ENCODE measurements around the gene PELI3. TPM values are rescaled to one million over a fixed set of nuclear protein-coding genes. Genes with fewer than 3 reads are reported as not detected.

The PELI3 gene
- total RNA-seq, 1 experiment from 2014 or later = 21.1 TPM

GRCh38 chr11:66470015-66470414 is 3.3 kb downstream of the PELI3 start:
- DNase-seq = no peak
- Histone ChIP-seq H3K27me3 (replicated peaks; ENCODE audit: control insufficient read depth, insufficient read depth, low read length) (no peaks in the 10 kb centered on the region; the same call in 1 of the 2 replicates), H3K36me3 (ENCODE audit: control insufficient read depth, insufficient read depth, low read length) (no peaks in the 10 kb centered on the region), H3K4me1 (peaks cover 19% of the 10 kb centered on the region), H3K4me3 (ENCODE audit: low read depth, low read length) (no peak overlapping the region), H3K9me3 (no peaks in the 10 kb centered on the region)
- no peak overlapping the region for H3K4me3 Mint-ChIP-seq (ENCODE audit: unreplicated experiment)
- H3K4me1 Mint-ChIP-seq (ENCODE audit: low read depth, unreplicated experiment) = peaks cover 17% of the 10 kb centered on the region
- ChIA-PET CTCF (interaction anchor here (3.9 kb wide), 1 partner anchor 9 kb away, joined by 44 read pairs; the partner anchor contains the start of gene DPP3), POLR2A (interaction anchor here (1.2 kb wide), 1 partner anchor 9 kb away, joined by 14 read pairs; the partner anchor contains the start of gene DPP3)
- TF ChIP-seq CTCF (IDR thresholded peaks at IDR 0.05; ENCODE audit: insufficient read depth in 1 of 2, low read depth in 1 of 2, low read length in 1 of 2, severe bottlenecking in 1 of 2, unreplicated experiment in 1 of 2) = no peak
- intact Hi-C loops (cut with micrococcal nuclease; ENCODE audit: unreplicated experiment) = no loop called here
- H3K27ac Mint-ChIP-seq (ENCODE audit: unreplicated experiment) = no peak overlapping the region
- H3K36me3 Mint-ChIP-seq (ENCODE audit: insufficient read depth, unreplicated experiment) = peaks cover 20% of the 10 kb centered on the region
- no peaks in the 10 kb centered on the region for H3K9me3 Mint-ChIP-seq (ENCODE audit: unreplicated experiment)
- no TSS peak for BruUV-seq (replicated peaks)
- no peaks in the 10 kb centered on the region for H3K27me3 Mint-ChIP-seq (ENCODE audit: insufficient read depth, unreplicated experiment)

- no peaks in the 10 kb centered on the region for H3K9me3 ChIP-seq
- DNase-seq = no peak
- Mint-ChIP-seq H3K36me3 (ENCODE audit: insufficient read depth, unreplicated experiment) (peaks cover 22% of the 10 kb centered on the region), H3K27ac (ENCODE audit: unreplicated experiment) (no peak overlapping the region), H3K27me3 (ENCODE audit: insufficient read depth, unreplicated experiment) (no peaks in the 10 kb centered on the region), H3K4me1 (ENCODE audit: low read depth, unreplicated experiment) (peaks cover 7% of the 10 kb centered on the region), H3K4me3 (ENCODE audit: unreplicated experiment) (no peak overlapping the region), H3K9me3 (ENCODE audit: unreplicated experiment) (no peaks in the 10 kb centered on the region)
- ChIA-PET CTCF (interaction anchor here (1.8 kb wide), 1 partner anchor 9 kb away, joined by 5 read pairs; the partner anchor contains the start of gene DPP3), POLR2A (no interaction called here)
- H3K4me1 ChIP-seq = peaks cover 12% of the 10 kb centered on the region
- no TSS peak for BruUV-seq (replicated peaks)
- no peak overlapping the region for H3K4me3 ChIP-seq (ENCODE audit: low read depth, low read length)
- TF ChIP-seq CTCF (IDR thresholded peaks at IDR 0.05; ENCODE audit: insufficient read depth in 1 of 2, low read depth in 1 of 2, low read length in 1 of 2, severe bottlenecking in 1 of 2, unreplicated experiment in 1 of 2) = no peak
- H3K36me3 ChIP-seq (ENCODE audit: control insufficient read depth, insufficient read depth, low read length) = no peaks in the 10 kb centered on the region
- intact Hi-C loops (cut with micrococcal nuclease; ENCODE audit: unreplicated experiment) = no loop called here
- H3K27me3 ChIP-seq (replicated peaks; ENCODE audit: control insufficient read depth, insufficient read depth, low read length) = no peaks in the 10 kb centered on the region; the same call in 1 of the 2 replicates
Measured at GRCh38 chr11:66471142-66471541, 4.4 kb downstream of the PELI3 start.

- H3K4me3 Mint-ChIP-seq (ENCODE audit: unreplicated experiment) = no peak overlapping the region
- H3K27ac Mint-ChIP-seq (ENCODE audit: unreplicated experiment) = no peak overlapping the region
- H3K4me1 ChIP-seq = peaks cover 9% of the 10 kb centered on the region
- intact Hi-C loops (cut with micrococcal nuclease; ENCODE audit: unreplicated experiment) = no loop called here
- H3K9me3 Mint-ChIP-seq (ENCODE audit: unreplicated experiment) = no peaks in the 10 kb centered on the region
- no peak for DNase-seq
- no peak for TF ChIP-seq CTCF (IDR thresholded peaks at IDR 0.05; ENCODE audit: insufficient read depth in 1 of 2, low read depth in 1 of 2, low read length in 1 of 2, severe bottlenecking in 1 of 2, unreplicated experiment in 1 of 2)
- no peak overlapping the region for H3K4me3 ChIP-seq (ENCODE audit: low read depth, low read length)
- no peaks in the 10 kb centered on the region for H3K9me3 ChIP-seq
- H3K36me3 ChIP-seq (ENCODE audit: control insufficient read depth, insufficient read depth, low read length) = no peaks in the 10 kb centered on the region
- H3K27me3 Mint-ChIP-seq (ENCODE audit: insufficient read depth, unreplicated experiment) = no peaks in the 10 kb centered on the region
- no peaks in the 10 kb centered on the region; the same call in 1 of the 2 replicates for H3K27me3 ChIP-seq (replicated peaks; ENCODE audit: control insufficient read depth, insufficient read depth, low read length)
- ChIA-PET CTCF (interaction anchor here (1.8 kb wide), 1 partner anchor 8 kb away, joined by 5 read pairs; the partner anchor contains the start of gene DPP3), POLR2A (no interaction called here)
- H3K4me1 Mint-ChIP-seq (ENCODE audit: low read depth, unreplicated experiment) = peaks cover 6% of the 10 kb centered on the region
- peaks cover 26% of the 10 kb centered on the region for H3K36me3 Mint-ChIP-seq (ENCODE audit: insufficient read depth, unreplicated experiment)
- no TSS peak for BruUV-seq (replicated peaks)
Measured at GRCh38 chr11:66472054-66472453, 5.3 kb downstream of the PELI3 start.

All from Caco-2 (cell line).